SK-N-SH (cell line): ENCODE measurements around the gene EXOC1L. TPM values are rescaled to one million over a fixed set of nuclear protein-coding genes. Genes with fewer than 3 reads are reported as not detected.

Experiments used
- CTCF ChIA-PET: fragments of 300-600, 350-600 bp; formaldehyde crosslinking; extraction: SDS; loops from one replicate; lab custom pipeline; 2021; lab: Yijun Ruan, JAX
- POLR2A ChIA-PET: fragments of 350-600 bp; sonication (Branson Sonifier 250); formaldehyde crosslinking; extraction: SDS; loops from one replicate; lab custom pipeline; 2020; ENCODE audit warnings: antibody characterized with exemption, inconsistent platforms; lab: Yijun Ruan, JAX
- DNase-seq: peaks from one replicate; pipeline ENCODE4 v3.0.0; 2012
- H2AFZ ChIP-seq: fragments of 200-600 bp; sonication (generic); 2 replicates; pipeline ENCODE4 v1.8.1; 2016; ENCODE audit warnings: antibody characterized with exemption, mild to moderate bottlenecking, low read depth
- H3F3A ChIP-seq: fragments of 200-600 bp; sonication (generic); replicated peaks from 2 replicates; pipeline ENCODE3; 2016; ENCODE audit warnings: antibody characterized with exemption, mild to moderate bottlenecking; ENCODE audit not compliant: insufficient read depth
- H3K27ac ChIP-seq, 2 experiments: fragments of 200-500 bp in 1 of 2; fragments of 200-600 bp in 1 of 2; sonication (Bioruptor generic) in 1 of 2; sonication (generic), shearing (Covaris generic) in 1 of 2; 2 replicates each; pipeline versions ENCODE4 v1.5.1 to v1.6.1; 2014 to 2016; ENCODE audit warnings: low read depth in 2 of 2, inconsistent platforms in 1 of 2, low read length in 1 of 2, mild to moderate bottlenecking in 1 of 2, mixed read lengths in 1 of 2
- H3K27me3 ChIP-seq: fragments of 200-600 bp; sonication (generic), shearing (Covaris generic); 2 replicates; pipeline ENCODE4 v1.6.1; 2016; ENCODE audit warnings: mixed run types; ENCODE audit not compliant: insufficient read depth
- H3K36me3 ChIP-seq, 2 experiments: fragments of 200-500 bp in 1 of 2; fragments of 200-600 bp in 1 of 2; sonication (Bioruptor generic) in 1 of 2; sonication (generic) in 1 of 2; replicated peaks in 1 of 2; 2 replicates each; pipeline versions ENCODE3 to v1.5.1; 2014 to 2016; ENCODE audit warnings: low read length in 1 of 2, mild to moderate bottlenecking in 1 of 2; ENCODE audit not compliant: insufficient read depth in 2 of 2, control insufficient read depth in 1 of 2
- H3K4me1 ChIP-seq, 2 experiments: fragments of 200-500 bp in 1 of 2; fragments of 200-600 bp in 1 of 2; sonication (Bioruptor generic) in 1 of 2; sonication (generic), shearing (Covaris generic) in 1 of 2; 2 replicates each; pipeline versions ENCODE4 v1.5.1 to v1.6.1; 2014 to 2016; ENCODE audit warnings: low read depth in 1 of 2, low read length in 1 of 2, mixed run types in 1 of 2; ENCODE audit not compliant: insufficient read depth in 2 of 2, control insufficient read depth in 1 of 2
- H3K4me2 ChIP-seq: fragments of 200-600 bp; sonication (generic), shearing (Covaris generic); 2 replicates; pipeline ENCODE4 v1.6.1; 2017; ENCODE audit warnings: mixed run types
- H3K4me3 ChIP-seq, 2 experiments: fragments of 200-500 bp in 1 of 2; fragments of 200-600 bp in 1 of 2; sonication (Bioruptor generic) in 1 of 2; sonication (generic), shearing (Covaris generic) in 1 of 2; 2 replicates each; pipeline versions ENCODE4 v1.5.1 to v1.8.1; 2014 to 2016; ENCODE audit warnings: low read depth in 2 of 2, inconsistent platforms in 1 of 2, low read length in 1 of 2, mild to moderate bottlenecking in 1 of 2, mixed read lengths in 1 of 2, moderate library complexity in 1 of 2
- H3K79me2 ChIP-seq: fragments of 200-600 bp; sonication (generic); 2 replicates; pipeline ENCODE4 v1.8.1; 2017; ENCODE audit warnings: mild to moderate bottlenecking; ENCODE audit not compliant: insufficient read depth
- H3K9ac ChIP-seq: fragments of 200-600 bp; sonication (generic); 2 replicates; pipeline ENCODE4 v1.6.1; 2017; ENCODE audit warnings: mixed run types
- H3K9me2 ChIP-seq: fragments of 200-600 bp; sonication (generic); 2 replicates; pipeline ENCODE4 v1.6.1; 2017; ENCODE audit warnings: mixed run types
- H3K9me3 ChIP-seq: fragments of 200-600 bp; sonication (generic); 2 replicates; pipeline ENCODE4 v1.6.1; 2017; ENCODE audit warnings: mixed run types, mild to moderate bottlenecking, moderate library complexity
- H4K20me1 ChIP-seq: fragments of 200-600 bp; sonication (generic); 2 replicates; pipeline ENCODE4 v1.6.1; 2017; ENCODE audit warnings: mild to moderate bottlenecking, mixed run types; ENCODE audit not compliant: insufficient read depth
- CHD2 ChIP-seq: fragments of 150-350 bp; IDR thresholded peaks from 2 replicates; pipeline ENCODE4 v1.6.1; 2018; ENCODE audit warnings: low read length; ENCODE audit not compliant: partially characterized antibody
- ELF1 ChIP-seq: IDR thresholded peaks from 2 replicates; pipeline ENCODE4 v1.4.0; 2012
- FOSL2 ChIP-seq: IDR thresholded peaks from 2 replicates; pipeline ENCODE4 v1.4.0; 2012; ENCODE audit warnings: low read depth, mild to moderate bottlenecking, moderate library complexity, borderline replicate concordance
- FOXJ3 ChIP-seq: sonication (generic); formaldehyde crosslinking; IDR thresholded peaks from 2 replicates; pipeline ENCODE4 v1.5.1; 2020; ENCODE audit warnings: mild to moderate bottlenecking, missing genetic modification reagents
- GATA2 ChIP-seq: sonication (generic); formaldehyde crosslinking; IDR thresholded peaks from 2 replicates; pipeline ENCODE4 v1.5.0; 2020; ENCODE audit warnings: mild to moderate bottlenecking, missing genetic modification reagents
- JUND ChIP-seq: IDR thresholded peaks from 2 replicates; pipeline ENCODE4 v1.4.0; 2012
- NRF1 ChIP-seq: IDR thresholded peaks from 2 replicates; pipeline ENCODE4 v1.6.1; 2012; ENCODE audit warnings: low read depth, mild to moderate bottlenecking, low read length
- POLR2AphosphoS5 ChIP-seq: IDR thresholded peaks from 2 replicates; pipeline ENCODE4 v1.6.1; 2012; ENCODE audit warnings: low read depth, low read length
- RAD21 ChIP-seq: IDR thresholded peaks from 2 replicates; pipeline ENCODE4 v1.6.1; 2012; ENCODE audit warnings: mild to moderate bottlenecking, low read length
- RCOR1 ChIP-seq: fragments of 150-350 bp; IDR thresholded peaks from 2 replicates; pipeline ENCODE4 v1.6.1; 2017; ENCODE audit warnings: antibody characterized with exemption, low read length
- RFX5 ChIP-seq: IDR thresholded peaks from 2 replicates; pipeline ENCODE4 v1.6.1; 2012; ENCODE audit warnings: mild to moderate bottlenecking, improper control_type of control experiment, low read length
- TAF1 ChIP-seq: IDR thresholded peaks from 2 replicates; pipeline ENCODE4 v1.6.1; 2012; ENCODE audit warnings: low read depth, mild to moderate bottlenecking, low read length, moderate library complexity, borderline replicate concordance
- TCF12 ChIP-seq: IDR thresholded peaks from 2 replicates; pipeline ENCODE4 v1.4.0; 2012
- YY1 ChIP-seq: IDR thresholded peaks from 2 replicates; pipeline ENCODE4 v1.4.0; 2012; ENCODE audit warnings: low read depth, mild to moderate bottlenecking
- WGBS: methylation state at CpG from one replicate; pipeline ENCODE4 v1.1.6; 2017; ENCODE audit warnings: low lambda C conversion rate; 5-methylcytosine and 5-hydroxymethylcytosine counted together
- polyA plus RNA-seq, 3 experiments: library from polyadenylated mRNA; depleted of rRNA; stranded (reverse); fragments of >200 nt; gene quantifications; 2 replicates each; pipeline ENCODE4 v1.2.3, GENCODE V29; 2012
- TF ChIP-seq, protein P1 (sequence below): fragments of 150-350 bp; IDR thresholded peaks from 2 replicates; pipeline ENCODE4 v1.6.1; 2017; ENCODE audit warnings: antibody characterized with exemption, low read length, low read depth, borderline replicate concordance
- TF ChIP-seq, protein P2 (sequence below): IDR thresholded peaks from 2 replicates; pipeline ENCODE4 v1.6.1; 2012; ENCODE audit warnings: mild to moderate bottlenecking, low read depth, low read length, moderate library complexity

EXOC1L gene
- polyA plus RNA-seq, 1 of the 3 experiments (the other 2 are of a cell fraction): not detected

DNA sequence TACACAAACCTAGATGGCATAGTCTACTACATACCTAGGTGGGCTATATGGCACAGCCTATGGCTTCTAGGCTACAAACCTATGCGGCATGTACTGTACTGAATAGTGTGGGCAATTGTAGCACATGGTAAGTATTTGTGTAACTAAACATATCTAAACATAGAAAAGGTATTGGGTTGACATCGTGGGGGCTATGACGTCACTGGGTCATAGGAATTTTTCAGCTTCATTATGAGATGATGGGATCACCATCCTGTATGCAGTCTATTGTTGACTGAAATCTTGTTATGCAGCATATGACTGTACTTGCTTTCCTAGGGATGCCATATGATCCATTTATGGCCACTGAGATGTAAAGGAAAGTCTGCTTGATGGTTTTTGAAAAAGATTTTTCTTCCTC lies 1.9 kb upstream of the EXOC1L start (continued):
- TF ChIP-seq TCF12 (no peak), RAD21 (no peak), GATA2 (CRISPR knock-in tag) (no peak), RCOR1 (no peak), NRF1 (no peak), JUND (no peak), FOSL2 (no peak), RFX5 (no peak)
- TF ChIP-seq, protein P1, sequence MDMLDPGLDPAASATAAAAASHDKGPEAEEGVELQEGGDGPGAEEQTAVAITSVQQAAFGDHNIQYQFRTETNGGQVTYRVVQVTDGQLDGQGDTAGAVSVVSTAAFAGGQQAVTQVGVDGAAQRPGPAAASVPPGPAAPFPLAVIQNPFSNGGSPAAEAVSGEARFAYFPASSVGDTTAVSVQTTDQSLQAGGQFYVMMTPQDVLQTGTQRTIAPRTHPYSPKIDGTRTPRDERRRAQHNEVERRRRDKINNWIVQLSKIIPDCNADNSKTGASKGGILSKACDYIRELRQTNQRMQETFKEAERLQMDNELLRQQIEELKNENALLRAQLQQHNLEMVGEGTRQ: no peak
- TF ChIP-seq, protein P2, sequence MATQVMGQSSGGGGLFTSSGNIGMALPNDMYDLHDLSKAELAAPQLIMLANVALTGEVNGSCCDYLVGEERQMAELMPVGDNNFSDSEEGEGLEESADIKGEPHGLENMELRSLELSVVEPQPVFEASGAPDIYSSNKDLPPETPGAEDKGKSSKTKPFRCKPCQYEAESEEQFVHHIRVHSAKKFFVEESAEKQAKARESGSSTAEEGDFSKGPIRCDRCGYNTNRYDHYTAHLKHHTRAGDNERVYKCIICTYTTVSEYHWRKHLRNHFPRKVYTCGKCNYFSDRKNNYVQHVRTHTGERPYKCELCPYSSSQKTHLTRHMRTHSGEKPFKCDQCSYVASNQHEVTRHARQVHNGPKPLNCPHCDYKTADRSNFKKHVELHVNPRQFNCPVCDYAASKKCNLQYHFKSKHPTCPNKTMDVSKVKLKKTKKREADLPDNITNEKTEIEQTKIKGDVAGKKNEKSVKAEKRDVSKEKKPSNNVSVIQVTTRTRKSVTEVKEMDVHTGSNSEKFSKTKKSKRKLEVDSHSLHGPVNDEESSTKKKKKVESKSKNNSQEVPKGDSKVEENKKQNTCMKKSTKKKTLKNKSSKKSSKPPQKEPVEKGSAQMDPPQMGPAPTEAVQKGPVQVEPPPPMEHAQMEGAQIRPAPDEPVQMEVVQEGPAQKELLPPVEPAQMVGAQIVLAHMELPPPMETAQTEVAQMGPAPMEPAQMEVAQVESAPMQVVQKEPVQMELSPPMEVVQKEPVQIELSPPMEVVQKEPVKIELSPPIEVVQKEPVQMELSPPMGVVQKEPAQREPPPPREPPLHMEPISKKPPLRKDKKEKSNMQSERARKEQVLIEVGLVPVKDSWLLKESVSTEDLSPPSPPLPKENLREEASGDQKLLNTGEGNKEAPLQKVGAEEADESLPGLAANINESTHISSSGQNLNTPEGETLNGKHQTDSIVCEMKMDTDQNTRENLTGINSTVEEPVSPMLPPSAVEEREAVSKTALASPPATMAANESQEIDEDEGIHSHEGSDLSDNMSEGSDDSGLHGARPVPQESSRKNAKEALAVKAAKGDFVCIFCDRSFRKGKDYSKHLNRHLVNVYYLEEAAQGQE: no peak

DNA sequence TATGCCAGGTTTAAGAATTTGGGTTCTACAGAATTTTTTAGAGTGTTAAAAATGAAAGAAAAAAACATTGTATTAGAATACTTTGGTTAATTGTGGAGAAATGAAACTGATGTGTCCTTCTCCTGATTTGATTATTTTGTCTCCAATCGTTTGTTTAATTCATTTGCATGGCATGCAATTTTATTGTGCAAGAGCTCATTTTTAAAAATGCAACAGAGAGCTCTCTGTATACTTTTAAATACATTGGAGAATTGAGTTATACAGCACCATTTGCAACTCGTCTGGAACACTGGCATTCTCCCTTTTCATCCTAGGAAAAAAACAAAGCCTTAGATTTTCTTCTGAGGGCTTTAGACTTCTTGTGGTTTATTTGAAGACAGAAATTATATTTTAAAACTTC lies 689 bp downstream of the EXOC1L start:
- no peaks in the 10 kb centered on the region for H3K9me2 ChIP-seq
- H3K9me3 ChIP-seq: no peaks in the 10 kb centered on the region
- 0 out of 2 replicates have a peak overlapping the region, but pooled peaks have one; percentile 62 for H3K4me2 ChIP-seq
- ChIA-PET POLR2A (no interaction called here), CTCF (interaction anchor here (0.9 to 1.4 kb wide), 4 partner anchors 10 to 18 kb away, joined by 3 to 4 read pairs (median 3); no protein-coding TSS in a partner anchor)
- H3K79me2 ChIP-seq: no peaks in the 10 kb centered on the region
- no peaks in the 10 kb centered on the region for H3K27me3 ChIP-seq
- no peak for TF ChIP-seq FOXJ3 (CRISPR knock-in tag)
- TF ChIP-seq YY1: no peak
- TF ChIP-seq JUND: no peak
- TF ChIP-seq CHD2: no peak
- TF ChIP-seq, protein P2: no peak
- TF ChIP-seq NRF1: no peak
- no peak for TF ChIP-seq ELF1
- TF ChIP-seq POLR2AphosphoS5: no peak
- no peak for TF ChIP-seq TAF1
- no peak for TF ChIP-seq GATA2 (CRISPR knock-in tag)
- no peaks in the 10 kb centered on the region for H4K20me1 ChIP-seq
- 0 out of 2 replicates have a peak overlapping the region, but pooled peaks have one; percentile 46 for H2AFZ ChIP-seq
- no peaks in the 10 kb centered on the region for H3F3A ChIP-seq
- DNase-seq: no peak
- H3K36me3 ChIP-seq: no peaks in the 10 kb centered on the region
- no peak overlapping the region for H3K4me3 ChIP-seq
- H3K27ac ChIP-seq: no peak overlapping the region
- WGBS: 32% methylated on average over 2 of the region's 2 CpGs
- H3K9ac ChIP-seq: no peak overlapping the region
- H3K4me1 ChIP-seq: no peaks in the 10 kb centered on the region
